MM.1S (cell line): ENCODE measurements around the gene VAC14.

Experiments
- DNase-seq: peaks from one replicate; pipeline ENCODE4 v3.0.0-alpha.2; 2015
- H2AFZ ChIP-seq: fragments of 300-600 bp; sonication (generic); 2 replicates; pipeline ENCODE4 v1.6.0; 2016; ENCODE audit warnings: antibody characterized with exemption, low read length
- H3F3A ChIP-seq: fragments of 300-600 bp; sonication (generic); 2 replicates; pipeline ENCODE4 v1.6.1; 2016; ENCODE audit warnings: mild to moderate bottlenecking, antibody characterized with exemption, low read length, moderate library complexity, mixed read lengths; ENCODE audit not compliant: insufficient read depth
- H3K27ac ChIP-seq: fragments of 300-600 bp; sonication (generic); 2 replicates; pipeline ENCODE4 v1.5.1; 2016; ENCODE audit warnings: mild to moderate bottlenecking, low read length
- H3K27me3 ChIP-seq: fragments of 300-600 bp; sonication (generic); replicated peaks from 2 replicates; pipeline ENCODE4 v1.6.0; 2016; ENCODE audit warnings: low read length; ENCODE audit not compliant: insufficient read depth
- H3K36me3 ChIP-seq: fragments of 300-600 bp; sonication (generic); replicated peaks from 2 replicates; pipeline ENCODE4 v1.6.1; 2016; ENCODE audit warnings: mild to moderate bottlenecking, low read length, mixed read lengths; ENCODE audit not compliant: insufficient read depth
- H3K4me1 ChIP-seq: fragments of 300-600 bp; sonication (generic); 2 replicates; pipeline ENCODE4 v1.6.1; 2016; ENCODE audit warnings: low read length, mixed read lengths
- H3K4me2 ChIP-seq: fragments of 300-600 bp; sonication (generic); 2 replicates; pipeline ENCODE4 v1.6.0; 2016; ENCODE audit warnings: low read depth, low read length
- H3K4me3 ChIP-seq: fragments of 300-600 bp; sonication (generic); 2 replicates; pipeline ENCODE4 v1.5.1; 2016; ENCODE audit warnings: low read length, mixed read lengths
- H3K79me2 ChIP-seq: fragments of 300-600 bp; sonication (generic); 2 replicates; pipeline ENCODE4 v1.6.1; 2016; ENCODE audit warnings: mixed run types, low read length, mixed read lengths
- H3K9ac ChIP-seq: fragments of 300-600 bp; sonication (generic); 2 replicates; pipeline ENCODE4 v1.6.1; 2016; ENCODE audit warnings: low read length, mixed read lengths
- H3K9me2 ChIP-seq: fragments of 300-600 bp; sonication (generic); replicated peaks from 2 replicates; pipeline ENCODE4 v1.6.1; 2016; ENCODE audit warnings: mild to moderate bottlenecking, low read length, mixed read lengths; ENCODE audit not compliant: insufficient read depth
- H3K9me3 ChIP-seq: fragments of 300-600 bp; sonication (generic); replicated peaks from 2 replicates; pipeline ENCODE4 v1.6.1; 2016; ENCODE audit warnings: mild to moderate bottlenecking, low read length, mixed read lengths; ENCODE audit not compliant: insufficient read depth
- H4K20me1 ChIP-seq: fragments of 300-600 bp; sonication (generic); 2 replicates; pipeline ENCODE4 v1.6.1; 2016; ENCODE audit warnings: mild to moderate bottlenecking, low read length, moderate library complexity, mixed read lengths; ENCODE audit not compliant: insufficient read depth
- CTCF ChIP-seq: fragments of 300-600 bp; sonication (generic); IDR thresholded peaks from 2 replicates; pipeline ENCODE4 v1.5.1; 2016; ENCODE audit warnings: antibody characterized with exemption, low read length, mixed read lengths
- EZH2 ChIP-seq: fragments of 300-600 bp; sonication (generic); optimal IDR thresholded peaks from 2 replicates; pipeline ENCODE3; 2017; ENCODE audit warnings: low read depth, mild to moderate bottlenecking, antibody characterized with exemption, low read length, mixed read lengths
- EZH2phosphoT487 ChIP-seq: fragments of 300-600 bp; sonication (generic); IDR thresholded peaks from 2 replicates; pipeline ENCODE4 v1.6.1; 2018; ENCODE audit warnings: antibody characterized with exemption, low read length

The VAC14 gene

GRCh38 chr16:70694088-70694867 is 106.7 kb downstream of the VAC14 start:
- Histone ChIP-seq H3K4me2 (no peak overlapping the region), H3K9ac (no peak overlapping the region), H4K20me1 (no peaks in the 10 kb centered on the region), H3K4me3 (no peak overlapping the region), H3K9me2 (no peaks in the 10 kb centered on the region), H3K4me1 (no peaks in the 10 kb centered on the region), H2AFZ (no peak overlapping the region), H3K27ac (no peak overlapping the region), H3K79me2 (no peaks in the 10 kb centered on the region), H3K9me3 (no peaks in the 10 kb centered on the region), H3K36me3 (no peaks in the 10 kb centered on the region), H3K27me3 (no peaks in the 10 kb centered on the region), H3F3A (no peaks in the 10 kb centered on the region)
- TF ChIP-seq CTCF = no peak
- TF ChIP-seq EZH2 = no peak
- no peak for TF ChIP-seq EZH2phosphoT487
- no peak for DNase-seq

- Histone ChIP-seq H3K27ac (no peak overlapping the region), H3K9me2 (no peaks in the 10 kb centered on the region), H2AFZ (no peak overlapping the region), H3K4me2 (no peak overlapping the region), H4K20me1 (no peaks in the 10 kb centered on the region), H3K9ac (no peak overlapping the region), H3K27me3 (no peaks in the 10 kb centered on the region), H3K4me3 (no peak overlapping the region), H3K36me3 (no peaks in the 10 kb centered on the region), H3K9me3 (no peaks in the 10 kb centered on the region), H3K4me1 (no peaks in the 10 kb centered on the region), H3K79me2 (no peaks in the 10 kb centered on the region), H3F3A (no peaks in the 10 kb centered on the region)
- TF ChIP-seq EZH2 (no peak), EZH2phosphoT487 (no peak), CTCF (no peak)
- DNase-seq = no peak
Observed at GRCh38 chr16:70692873-70693671, 107.9 kb downstream of the VAC14 start.

GRCh38 chr16:70692130-70692872 is 108.7 kb downstream of the VAC14 start:
- H3K4me2 ChIP-seq = no peak overlapping the region
- no peaks in the 10 kb centered on the region for H3K4me1 ChIP-seq

More at GRCh38 chr16:70692130-70692872, 108.7 kb downstream of the VAC14 start:
- Histone ChIP-seq H3K9me2 (no peaks in the 10 kb centered on the region), H3K27me3 (no peaks in the 10 kb centered on the region), H3F3A (no peaks in the 10 kb centered on the region; the same call in 1 of the 2 replicates), H2AFZ (no peak overlapping the region), H3K79me2 (no peaks in the 10 kb centered on the region), H3K9me3 (no peaks in the 10 kb centered on the region), H3K9ac (no peak overlapping the region), H3K27ac (no peak overlapping the region), H3K4me3 (no peak overlapping the region), H3K36me3 (no peaks in the 10 kb centered on the region), H4K20me1 (no peaks in the 10 kb centered on the region)
- no peak for TF ChIP-seq EZH2
- no peak for TF ChIP-seq EZH2phosphoT487
- TF ChIP-seq CTCF = no peak
- no peak for DNase-seq
